ENCODE measurements around the gene ZNF469. TPM values are rescaled to one million over a fixed set of nuclear protein-coding genes. Genes with fewer than 3 reads are reported as not detected.

ZNF469 gene
- total RNA-seq, 1 experiment from 2014 or later = 3.2 TPM

- TF ChIP-seq, protein P1, sequence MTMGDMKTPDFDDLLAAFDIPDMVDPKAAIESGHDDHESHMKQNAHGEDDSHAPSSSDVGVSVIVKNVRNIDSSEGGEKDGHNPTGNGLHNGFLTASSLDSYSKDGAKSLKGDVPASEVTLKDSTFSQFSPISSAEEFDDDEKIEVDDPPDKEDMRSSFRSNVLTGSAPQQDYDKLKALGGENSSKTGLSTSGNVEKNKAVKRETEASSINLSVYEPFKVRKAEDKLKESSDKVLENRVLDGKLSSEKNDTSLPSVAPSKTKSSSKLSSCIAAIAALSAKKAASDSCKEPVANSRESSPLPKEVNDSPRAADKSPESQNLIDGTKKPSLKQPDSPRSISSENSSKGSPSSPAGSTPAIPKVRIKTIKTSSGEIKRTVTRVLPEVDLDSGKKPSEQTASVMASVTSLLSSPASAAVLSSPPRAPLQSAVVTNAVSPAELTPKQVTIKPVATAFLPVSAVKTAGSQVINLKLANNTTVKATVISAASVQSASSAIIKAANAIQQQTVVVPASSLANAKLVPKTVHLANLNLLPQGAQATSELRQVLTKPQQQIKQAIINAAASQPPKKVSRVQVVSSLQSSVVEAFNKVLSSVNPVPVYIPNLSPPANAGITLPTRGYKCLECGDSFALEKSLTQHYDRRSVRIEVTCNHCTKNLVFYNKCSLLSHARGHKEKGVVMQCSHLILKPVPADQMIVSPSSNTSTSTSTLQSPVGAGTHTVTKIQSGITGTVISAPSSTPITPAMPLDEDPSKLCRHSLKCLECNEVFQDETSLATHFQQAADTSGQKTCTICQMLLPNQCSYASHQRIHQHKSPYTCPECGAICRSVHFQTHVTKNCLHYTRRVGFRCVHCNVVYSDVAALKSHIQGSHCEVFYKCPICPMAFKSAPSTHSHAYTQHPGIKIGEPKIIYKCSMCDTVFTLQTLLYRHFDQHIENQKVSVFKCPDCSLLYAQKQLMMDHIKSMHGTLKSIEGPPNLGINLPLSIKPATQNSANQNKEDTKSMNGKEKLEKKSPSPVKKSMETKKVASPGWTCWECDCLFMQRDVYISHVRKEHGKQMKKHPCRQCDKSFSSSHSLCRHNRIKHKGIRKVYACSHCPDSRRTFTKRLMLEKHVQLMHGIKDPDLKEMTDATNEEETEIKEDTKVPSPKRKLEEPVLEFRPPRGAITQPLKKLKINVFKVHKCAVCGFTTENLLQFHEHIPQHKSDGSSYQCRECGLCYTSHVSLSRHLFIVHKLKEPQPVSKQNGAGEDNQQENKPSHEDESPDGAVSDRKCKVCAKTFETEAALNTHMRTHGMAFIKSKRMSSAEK (CRISPR knock-in tag; IDR thresholded peaks at IDR 0.05; ENCODE audit: borderline replicate concordance) = no peak
- no peak for TF ChIP-seq GABPB1 (CRISPR knock-in tag; IDR thresholded peaks at IDR 0.05)
- TF ChIP-seq ZMAT4 (CRISPR knock-in tag; IDR thresholded peaks at IDR 0.05) = no peak
- no peak for TF ChIP-seq ZNF512 (CRISPR knock-in tag; IDR thresholded peaks at IDR 0.05; ENCODE audit: borderline replicate concordance)
- TF ChIP-seq, protein P2, sequence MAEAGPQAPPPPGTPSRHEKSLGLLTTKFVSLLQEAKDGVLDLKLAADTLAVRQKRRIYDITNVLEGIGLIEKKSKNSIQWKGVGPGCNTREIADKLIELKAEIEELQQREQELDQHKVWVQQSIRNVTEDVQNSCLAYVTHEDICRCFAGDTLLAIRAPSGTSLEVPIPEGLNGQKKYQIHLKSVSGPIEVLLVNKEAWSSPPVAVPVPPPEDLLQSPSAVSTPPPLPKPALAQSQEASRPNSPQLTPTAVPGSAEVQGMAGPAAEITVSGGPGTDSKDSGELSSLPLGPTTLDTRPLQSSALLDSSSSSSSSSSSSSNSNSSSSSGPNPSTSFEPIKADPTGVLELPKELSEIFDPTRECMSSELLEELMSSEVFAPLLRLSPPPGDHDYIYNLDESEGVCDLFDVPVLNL (CRISPR knock-in tag; IDR thresholded peaks at IDR 0.05; ENCODE audit: borderline replicate concordance, low read depth) = no peak
- no peak for TF ChIP-seq FOXP1 (CRISPR knock-in tag; IDR thresholded peaks at IDR 0.05; ENCODE audit: borderline replicate concordance)
- no peak for TF ChIP-seq FOXJ3 (CRISPR knock-in tag; IDR thresholded peaks at IDR 0.05; ENCODE audit: borderline replicate concordance)
- no peak for TF ChIP-seq FOXP4 (CRISPR knock-in tag; IDR thresholded peaks at IDR 0.05)
Measured at GRCh38 chr16:88415713-88416323, 33.1 kb downstream of the ZNF469 start (continued).

DNA sequence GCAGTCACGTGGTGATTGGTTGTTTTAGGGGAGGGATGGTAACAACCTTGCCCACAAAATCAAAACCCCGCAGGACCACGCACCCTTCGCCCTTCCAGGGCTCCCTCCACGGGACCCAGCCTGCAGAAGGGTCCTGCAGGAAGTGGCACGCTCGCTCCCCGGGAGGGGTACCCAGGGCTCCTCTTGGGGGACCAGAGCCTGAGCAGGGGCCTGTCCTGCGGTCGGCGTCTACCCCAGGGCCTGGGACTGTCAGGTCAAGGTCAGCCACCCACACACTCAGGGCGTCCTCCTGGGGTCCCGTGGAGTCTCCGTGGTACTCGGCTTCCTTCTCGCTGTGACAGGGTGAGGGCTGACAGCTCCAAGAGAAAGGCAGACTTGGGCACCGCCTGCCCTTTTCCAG, 33.9 kb downstream of the ZNF469 start:
- H3K9me3 Mint-ChIP-seq = no peaks in the 10 kb centered on the region
- ChIA-PET CTCF (interaction anchor here (2.3 kb wide), 1 partner anchor 21 kb away, joined by 13 read pairs; no protein-coding TSS in a partner anchor), POLR2A (no interaction called here)
- no peak overlapping the region for H3K4me3 Mint-ChIP-seq
- H3K27me3 Mint-ChIP-seq (ENCODE audit: low read depth) = no peaks in the 10 kb centered on the region; the same call in 1 of the 2 replicates
- H3K27ac Mint-ChIP-seq = no peak overlapping the region
- H3K36me3 Mint-ChIP-seq = no peaks in the 10 kb centered on the region
- DNase-seq (ENCODE audit: low spot score) = no peak
- no peak for ATAC-seq
- H3K4me1 Mint-ChIP-seq = no peaks in the 10 kb centered on the region
- TF ChIP-seq ZNF671 (CRISPR knock-in tag; IDR thresholded peaks at IDR 0.05) = no peak
- no peak for TF ChIP-seq HMGXB4 (CRISPR knock-in tag; IDR thresholded peaks at IDR 0.05)
- no peak for TF ChIP-seq GRHL2 (CRISPR knock-in tag; IDR thresholded peaks at IDR 0.05; ENCODE audit: insufficient replicate concordance, severe bottlenecking)
- TF ChIP-seq CREB1 (CRISPR knock-in tag; IDR thresholded peaks at IDR 0.05) = no peak
- TF ChIP-seq EMX1 (CRISPR knock-in tag; IDR thresholded peaks at IDR 0.05) = no peak
- no peak for TF ChIP-seq NR2C2 (CRISPR knock-in tag; IDR thresholded peaks at IDR 0.05)
- no peak for TF ChIP-seq CTCF (IDR thresholded peaks at IDR 0.05)
- no peak for TF ChIP-seq GTF2I (CRISPR knock-in tag; conservative IDR thresholded peaks at IDR 0.05)
- TF ChIP-seq ZNF423 (CRISPR knock-in tag; IDR thresholded peaks at IDR 0.05) = no peak
- TF ChIP-seq MYBL2 (CRISPR knock-in tag; IDR thresholded peaks at IDR 0.05) = no peak
- TF ChIP-seq PRDM15 (CRISPR knock-in tag; IDR thresholded peaks at IDR 0.05) = no peak

Data from WTC11 (cell line).